ENCODE results near the gene COX6A2.

GRCh38 chr16:31414706-31415105 is 13.5 kb downstream of the COX6A2 start:
- TF ChIP-seq CTCF (IDR thresholded peaks at IDR 0.05) = no peak
- TF ChIP-seq CREB1 (CRISPR knock-in tag; IDR thresholded peaks at IDR 0.05) = no peak
- TF ChIP-seq ATF3 (CRISPR knock-in tag; conservative IDR thresholded peaks at IDR 0.05) = no peak
- no peak for TF ChIP-seq TP53 (CRISPR knock-in tag; IDR thresholded peaks at IDR 0.05)
- TF ChIP-seq ZNF138 (CRISPR knock-in tag; conservative IDR thresholded peaks at IDR 0.05) = no peak
- no peak for TF ChIP-seq ZNF121 (CRISPR knock-in tag; IDR thresholded peaks at IDR 0.05)
- TF ChIP-seq ATF1 (CRISPR knock-in tag; IDR thresholded peaks at IDR 0.05) = no peak
- no peak for TF ChIP-seq NFYB (CRISPR knock-in tag; conservative IDR thresholded peaks at IDR 0.05; ENCODE audit: low read depth)
- TF ChIP-seq MAX (CRISPR knock-in tag; IDR thresholded peaks at IDR 0.05) = no peak
- no peak for TF ChIP-seq E2F5 (CRISPR knock-in tag; IDR thresholded peaks at IDR 0.05)
- no peak for TF ChIP-seq ZNF263 (CRISPR knock-in tag; IDR thresholded peaks at IDR 0.05; ENCODE audit: low read depth)
- no peak for TF ChIP-seq FOXP4 (CRISPR knock-in tag; IDR thresholded peaks at IDR 0.05)
